Activated naive CD4-positive, alpha-beta T cell treated with anti-CD3 and anti-CD28 coated beads for 36 hours (primary cell): ENCODE results near the gene FMN1. TPM values are rescaled to one million over a fixed set of nuclear protein-coding genes. Genes with fewer than 3 reads are reported as not detected.

Experiments used
- CTCF ChIA-PET: fragments of 350-600 bp; sonication (Branson Sonifier 250); formaldehyde crosslinking; loops from one replicate; lab custom pipeline; 2021; ENCODE audit warnings: antibody characterized with exemption; lab: Charles Lee
- DNase-seq: peaks from one replicate; pipeline ENCODE4 v3.0.0-alpha.2; 2020
- H3K27ac Mint-ChIP-seq: one replicate; pipeline ENCODE4 v1.8.0; 2021; ENCODE audit warnings: mild to moderate bottlenecking, mixed read lengths
- H3K27me3 Mint-ChIP-seq: one replicate; pipeline ENCODE4 v1.8.0; 2021; ENCODE audit warnings: low read depth, mixed read lengths
- H3K36me3 Mint-ChIP-seq: one replicate; pipeline ENCODE4 v1.8.0; 2021; ENCODE audit warnings: low read depth, mixed read lengths
- H3K4me1 Mint-ChIP-seq: one replicate; pipeline ENCODE4 v1.8.0; 2021; ENCODE audit warnings: low read depth, mixed read lengths
- H3K4me3 Mint-ChIP-seq: one replicate; pipeline ENCODE4 v1.8.0; 2021; ENCODE audit warnings: mild to moderate bottlenecking, moderate library complexity, mixed read lengths
- H3K9me3 Mint-ChIP-seq: one replicate; pipeline ENCODE4 v1.8.0; 2021; ENCODE audit warnings: mixed read lengths
- intact Hi-C: fragments of 100-400 bp; cut with micrococcal nuclease; formaldehyde crosslinking; loops from one replicate; pipeline ENCODE4 v1.15.1; 2023
- total RNA-seq, 2 experiments: library from RNA; stranded (reverse); gene quantifications; one replicate each; pipeline ENCODE4 v1.2.3, GENCODE V29; 2021

The FMN1 gene
- total RNA-seq, 2 experiments from 2014 or later: 0.02 to 0.12 TPM

- no peak overlapping the region for H3K27ac Mint-ChIP-seq
- no peak for DNase-seq
- no peaks in the 10 kb centered on the region for H3K4me1 Mint-ChIP-seq
- no peaks in the 10 kb centered on the region for H3K27me3 Mint-ChIP-seq
- H3K9me3 Mint-ChIP-seq: no peaks in the 10 kb centered on the region
- CTCF ChIA-PET: interaction anchor here (0.6 kb wide), 1 partner anchor 917 kb away, joined by 4 read pairs; no protein-coding TSS in a partner anchor
- no peak overlapping the region for H3K4me3 Mint-ChIP-seq
- intact Hi-C loops: no loop called here
- no peaks in the 10 kb centered on the region for H3K36me3 Mint-ChIP-seq
Observed at GRCh38 chr15:32888221-32888761, 306.2 kb downstream of the FMN1 start.

GRCh38 chr15:32887090-32887489 lies 307.4 kb downstream of the FMN1 start:
- H3K27me3 Mint-ChIP-seq: no peaks in the 10 kb centered on the region
- no peaks in the 10 kb centered on the region for H3K9me3 Mint-ChIP-seq
- DNase-seq: no peak
- CTCF ChIA-PET: no interaction called here
- no peaks in the 10 kb centered on the region for H3K4me1 Mint-ChIP-seq
- H3K36me3 Mint-ChIP-seq: no peaks in the 10 kb centered on the region
- H3K27ac Mint-ChIP-seq: no peak overlapping the region
- H3K4me3 Mint-ChIP-seq: no peak overlapping the region
- intact Hi-C loops: no loop called here

- no peaks in the 10 kb centered on the region for H3K9me3 Mint-ChIP-seq
- CTCF ChIA-PET: no interaction called here
- no peak for DNase-seq
- no peaks in the 10 kb centered on the region for H3K27me3 Mint-ChIP-seq
- H3K27ac Mint-ChIP-seq: no peak overlapping the region
- H3K4me1 Mint-ChIP-seq: no peaks in the 10 kb centered on the region
- intact Hi-C loops: no loop called here
- no peak overlapping the region for H3K4me3 Mint-ChIP-seq
- no peaks in the 10 kb centered on the region for H3K36me3 Mint-ChIP-seq
Observed at GRCh38 chr15:32886459-32886858, 308.1 kb downstream of the FMN1 start.

- H3K27ac Mint-ChIP-seq: no peak overlapping the region
- DNase-seq: no peak
- H3K9me3 Mint-ChIP-seq: no peaks in the 10 kb centered on the region
- H3K4me1 Mint-ChIP-seq: no peaks in the 10 kb centered on the region
- CTCF ChIA-PET: no interaction called here
- intact Hi-C loops: no loop called here
- H3K4me3 Mint-ChIP-seq: no peak overlapping the region
- no peaks in the 10 kb centered on the region for H3K36me3 Mint-ChIP-seq
- no peaks in the 10 kb centered on the region for H3K27me3 Mint-ChIP-seq
Observed at GRCh38 chr15:32885713-32886112, 308.8 kb downstream of the FMN1 start.

GRCh38 chr15:32884146-32884545 lies 310.4 kb downstream of the FMN1 start:
- no peak for DNase-seq
- H3K9me3 Mint-ChIP-seq: no peaks in the 10 kb centered on the region
- intact Hi-C loops: no loop called here
- no peak overlapping the region for H3K4me3 Mint-ChIP-seq
- no peaks in the 10 kb centered on the region for H3K27me3 Mint-ChIP-seq
- CTCF ChIA-PET: no interaction called here
- no peaks in the 10 kb centered on the region for H3K36me3 Mint-ChIP-seq
- H3K4me1 Mint-ChIP-seq: no peaks in the 10 kb centered on the region
- no peak overlapping the region for H3K27ac Mint-ChIP-seq

- DNase-seq: no peak
- no peak overlapping the region for H3K27ac Mint-ChIP-seq
- H3K27me3 Mint-ChIP-seq: peaks cover 5% of the 10 kb centered on the region
- no peaks in the 10 kb centered on the region for H3K9me3 Mint-ChIP-seq
- CTCF ChIA-PET: no interaction called here
- intact Hi-C loops: no loop called here
- no peaks in the 10 kb centered on the region for H3K36me3 Mint-ChIP-seq
- H3K4me1 Mint-ChIP-seq: no peaks in the 10 kb centered on the region
- no peak overlapping the region for H3K4me3 Mint-ChIP-seq
Observed at GRCh38 chr15:32882955-32883354, 311.6 kb downstream of the FMN1 start.

GRCh38 chr15:32881528-32881927 lies 313.0 kb downstream of the FMN1 start:
- Mint-ChIP-seq H3K4me3 (no peak overlapping the region), H3K36me3 (no peaks in the 10 kb centered on the region), H3K9me3 (no peaks in the 10 kb centered on the region), H3K27me3 (peaks cover 5% of the 10 kb centered on the region), H3K4me1 (no peaks in the 10 kb centered on the region), H3K27ac (no peak overlapping the region)
- CTCF ChIA-PET: no interaction called here
- DNase-seq: no peak
- intact Hi-C loops: no loop called here

- DNase-seq: no peak
- no peaks in the 10 kb centered on the region for H3K4me1 Mint-ChIP-seq
- no peak overlapping the region for H3K27ac Mint-ChIP-seq
- H3K36me3 Mint-ChIP-seq: no peaks in the 10 kb centered on the region
- peaks cover 5% of the 10 kb centered on the region for H3K27me3 Mint-ChIP-seq
- H3K9me3 Mint-ChIP-seq: no peaks in the 10 kb centered on the region
- intact Hi-C loops: no loop called here
- no peak overlapping the region for H3K4me3 Mint-ChIP-seq
- CTCF ChIA-PET: no interaction called here
Observed at GRCh38 chr15:32880642-32881041, 313.9 kb downstream of the FMN1 start.

- intact Hi-C loops: no loop called here
- Mint-ChIP-seq H3K4me1 (no peaks in the 10 kb centered on the region), H3K27me3 (peaks cover 5% of the 10 kb centered on the region), H3K36me3 (no peaks in the 10 kb centered on the region), H3K27ac (no peak overlapping the region), H3K4me3 (no peak overlapping the region), H3K9me3 (no peaks in the 10 kb centered on the region)
- CTCF ChIA-PET: no interaction called here
- DNase-seq: no peak
Observed at GRCh38 chr15:32879980-32880379, 314.5 kb downstream of the FMN1 start.

GRCh38 chr15:32878869-32879805 lies 315.4 kb downstream of the FMN1 start:
- intact Hi-C loops: no loop called here
- CTCF ChIA-PET: no interaction called here
- no peaks in the 10 kb centered on the region for H3K9me3 Mint-ChIP-seq
- no peak overlapping the region for H3K27ac Mint-ChIP-seq
- no peak overlapping the region for H3K4me3 Mint-ChIP-seq
- no peaks in the 10 kb centered on the region for H3K36me3 Mint-ChIP-seq
- no peaks in the 10 kb centered on the region for H3K4me1 Mint-ChIP-seq
- peaks cover 7% of the 10 kb centered on the region for H3K27me3 Mint-ChIP-seq
- DNase-seq: no peak

- intact Hi-C loops: no loop called here
- H3K4me1 Mint-ChIP-seq: no peaks in the 10 kb centered on the region
- peaks cover 7% of the 10 kb centered on the region for H3K27me3 Mint-ChIP-seq
- no peaks in the 10 kb centered on the region for H3K9me3 Mint-ChIP-seq
- CTCF ChIA-PET: no interaction called here
- no peak overlapping the region for H3K27ac Mint-ChIP-seq
- H3K4me3 Mint-ChIP-seq: no peak overlapping the region
- H3K36me3 Mint-ChIP-seq: no peaks in the 10 kb centered on the region
- no peak for DNase-seq
Observed at GRCh38 chr15:32878342-32878741, 316.2 kb downstream of the FMN1 start.

- Mint-ChIP-seq H3K36me3 (no peaks in the 10 kb centered on the region), H3K27me3 (peaks cover 7% of the 10 kb centered on the region), H3K9me3 (no peaks in the 10 kb centered on the region), H3K4me3 (no peak overlapping the region), H3K27ac (no peak overlapping the region), H3K4me1 (no peaks in the 10 kb centered on the region)
- DNase-seq: no peak
- intact Hi-C loops: no loop called here
- CTCF ChIA-PET: no interaction called here
Observed at GRCh38 chr15:32877252-32878019, 317.1 kb downstream of the FMN1 start.
